HepG2 (cell line): ENCODE data around the gene HAGH. TPM values are rescaled to one million over a fixed set of nuclear protein-coding genes. Genes with fewer than 3 reads are reported as not detected.

Experiments
- CC2D1A ChIP-seq: sonication (generic); formaldehyde crosslinking; IDR thresholded peaks from 2 replicates; pipeline ENCODE4 v1.8.1; 2023; ENCODE audit warnings: mild to moderate bottlenecking, missing genetic modification reagents
- CHD2 ChIP-seq: IDR thresholded peaks from 2 replicates; pipeline ENCODE4 v1.6.1; 2011; ENCODE audit warnings: low read depth, low read length, improper control_type of control experiment
- KAT7 ChIP-seq: IDR thresholded peaks from 2 replicates; pipeline ENCODE4 v1.6.1; 2018; ENCODE audit warnings: borderline replicate concordance, missing compliant biosample characterization
- MTA3 ChIP-seq: sonication (generic); formaldehyde crosslinking; IDR thresholded peaks from 2 replicates; pipeline ENCODE4 v1.4.0; 2020; ENCODE audit warnings: missing genetic modification reagents
- STAG1 ChIP-seq: sonication (generic); formaldehyde crosslinking; IDR thresholded peaks from 2 replicates; pipeline ENCODE4 v1.4.0; 2020; ENCODE audit warnings: missing genetic modification reagents
- TSC22D2 ChIP-seq: sonication (generic); formaldehyde crosslinking; IDR thresholded peaks from 2 replicates; pipeline ENCODE4 v1.5.1; 2020; ENCODE audit warnings: missing genetic modification reagents, mild to moderate bottlenecking, borderline replicate concordance
- ZBTB21 ChIP-seq: sonication (generic); formaldehyde crosslinking; IDR thresholded peaks from 2 replicates; pipeline ENCODE4 v1.4.0; 2020; ENCODE audit warnings: missing genetic modification reagents
- ZNF143 ChIP-seq: sonication (generic); formaldehyde crosslinking; IDR thresholded peaks from 2 replicates; pipeline ENCODE4 v1.4.0; 2020; ENCODE audit warnings: missing genetic modification reagents
- ZNF616 ChIP-seq: sonication (generic); formaldehyde crosslinking; IDR thresholded peaks from 2 replicates; pipeline ENCODE4 v1.5.0; 2020; ENCODE audit warnings: low read depth, mild to moderate bottlenecking, missing genetic modification reagents
- ZNF777 ChIP-seq: sonication (generic); formaldehyde crosslinking; IDR thresholded peaks from 2 replicates; pipeline ENCODE4 v1.4.0; 2020; ENCODE audit warnings: missing genetic modification reagents
- polyA plus RNA-seq, 8 experiments: library from polyadenylated mRNA; depleted of rRNA in 3 of 8; stranded (reverse) in 7 of 8; unstranded in 1 of 8; fragments of >200 nt; fragmentation: Illumina TruSeq in 4 of 8; extraction: Trizol in 4 of 8; gene quantifications; 2 replicates each; pipeline versions ENCODE4 v1.2.1 to v1.2.3, GENCODE V29; 2011 to 2016; ENCODE audit warnings: low read depth in 4 of 8, missing spikeins in 1 of 8, mixed read lengths in 1 of 8; ENCODE audit not compliant: insufficient read depth in 1 of 8
- total RNA-seq, 5 experiments: library from RNA; depleted of rRNA; stranded (reverse); fragments of >200 nt; fragmentation: Illumina TruSeq; extraction: Trizol; gene quantifications; 2 replicates each; pipeline ENCODE4 v1.2.3, GENCODE V29; 2016; ENCODE audit warnings: low read depth in 1 of 5
- TF ChIP-seq, protein P1 (sequence below): IDR thresholded peaks from 2 replicates; pipeline ENCODE4 v1.6.1; 2016
- TF ChIP-seq, protein P2 (sequence below): sonication (generic); formaldehyde crosslinking; conservative IDR thresholded peaks from 2 replicates; pipeline ENCODE4 v1.4.0; 2020; ENCODE audit warnings: mild to moderate bottlenecking, missing genetic modification reagents, moderate library complexity
- TF ChIP-seq, protein P3 (sequence below): sonication (generic); formaldehyde crosslinking; IDR thresholded peaks from 2 replicates; pipeline ENCODE4 v1.4.0; 2020; ENCODE audit warnings: mild to moderate bottlenecking, missing genetic modification reagents, borderline replicate concordance
- TF ChIP-seq, protein P4 (sequence below): sonication (generic); formaldehyde crosslinking; conservative IDR thresholded peaks from 2 replicates; pipeline ENCODE4 v1.8.1; 2023; ENCODE audit warnings: missing genetic modification reagents
- TF ChIP-seq, protein P5 (sequence below): sonication (generic); formaldehyde crosslinking; IDR thresholded peaks from 2 replicates; pipeline ENCODE4 v1.4.0; 2020; ENCODE audit warnings: low read depth, missing genetic modification reagents

Gene HAGH
- total and polyA plus RNA-seq, 2 of the 13 experiments (the other 11 are each of a cell fraction or from before 2014, with no cell fraction given), result 70.4 to 95.4 TPM

DNA sequence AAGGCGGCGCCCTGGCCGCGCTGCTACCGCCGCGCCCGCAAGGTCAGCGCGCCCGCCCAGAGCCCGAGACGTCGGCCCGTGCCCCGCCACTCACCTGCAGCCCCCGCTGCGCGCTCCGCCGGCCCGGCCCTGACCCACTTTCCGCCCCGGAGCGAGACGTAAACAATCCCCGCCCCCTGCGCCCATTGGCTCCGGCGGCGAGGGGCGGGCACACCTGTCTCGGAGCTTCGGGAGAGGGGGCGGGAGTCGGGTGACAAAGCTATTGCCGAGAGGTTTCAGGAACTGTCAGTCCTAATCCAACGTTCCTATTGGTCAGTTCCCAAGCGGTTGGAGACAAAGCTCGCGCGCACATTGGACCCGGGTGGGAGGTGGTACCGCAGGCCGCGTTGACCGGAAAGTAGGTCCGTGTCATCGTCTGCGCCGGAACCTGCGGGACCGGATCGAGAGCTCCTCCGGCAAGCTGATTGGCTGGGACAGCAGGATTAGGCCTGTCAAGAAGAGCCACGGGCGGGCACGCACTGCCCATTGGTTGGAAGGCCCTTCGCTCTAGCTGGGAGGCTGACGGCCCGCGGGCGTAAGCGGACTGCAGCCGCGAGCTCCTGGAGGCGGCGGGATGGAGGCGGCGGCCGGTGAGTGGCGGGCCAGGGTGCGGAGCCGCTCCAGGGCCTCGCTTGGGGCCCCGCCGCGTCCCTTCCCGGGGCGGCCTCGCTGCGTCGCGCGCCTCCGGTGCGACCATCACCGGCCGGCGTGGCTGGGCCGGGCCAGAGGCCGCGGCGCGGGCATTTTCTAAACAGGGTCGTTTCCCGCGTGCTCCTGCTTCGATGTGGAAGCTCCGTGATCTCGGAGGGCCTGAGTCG, 44.0 kb downstream of the HAGH start, which contains the start of the genes NUBP2 and SPSB3 (continued):
- TF ChIP-seq CC2D1A, result no peak
- TF ChIP-seq ZNF777 (CRISPR knock-in tag), result no peak
- peak; percentile 81 for TF ChIP-seq CHD2
- TF ChIP-seq ZNF143 (CRISPR knock-in tag), result no peak
- no peak for TF ChIP-seq KAT7 (CRISPR knock-in tag)
- TF ChIP-seq ZBTB21 (CRISPR knock-in tag), result no peak
- 0 out of 2 replicates have a peak, but pooled peaks have one; percentile 23 for TF ChIP-seq TSC22D2
- no peak for TF ChIP-seq STAG1 (CRISPR knock-in tag)
- no peak for TF ChIP-seq ZNF616 (CRISPR knock-in tag)
- TF ChIP-seq, protein P1, sequence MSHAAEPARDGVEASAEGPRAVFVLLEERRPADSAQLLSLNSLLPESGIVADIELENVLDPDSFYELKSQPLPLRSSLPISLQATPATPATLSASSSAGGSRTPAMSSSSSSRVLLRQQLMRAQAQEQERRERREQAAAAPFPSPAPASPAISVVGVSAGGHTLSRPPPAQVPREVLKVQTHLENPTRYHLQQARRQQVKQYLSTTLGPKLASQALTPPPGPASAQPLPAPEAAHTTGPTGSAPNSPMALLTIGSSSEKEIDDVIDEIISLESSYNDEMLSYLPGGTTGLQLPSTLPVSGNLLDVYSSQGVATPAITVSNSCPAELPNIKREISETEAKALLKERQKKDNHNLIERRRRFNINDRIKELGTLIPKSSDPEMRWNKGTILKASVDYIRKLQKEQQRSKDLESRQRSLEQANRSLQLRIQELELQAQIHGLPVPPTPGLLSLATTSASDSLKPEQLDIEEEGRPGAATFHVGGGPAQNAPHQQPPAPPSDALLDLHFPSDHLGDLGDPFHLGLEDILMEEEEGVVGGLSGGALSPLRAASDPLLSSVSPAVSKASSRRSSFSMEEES, result no peak
- TF ChIP-seq, protein P2, sequence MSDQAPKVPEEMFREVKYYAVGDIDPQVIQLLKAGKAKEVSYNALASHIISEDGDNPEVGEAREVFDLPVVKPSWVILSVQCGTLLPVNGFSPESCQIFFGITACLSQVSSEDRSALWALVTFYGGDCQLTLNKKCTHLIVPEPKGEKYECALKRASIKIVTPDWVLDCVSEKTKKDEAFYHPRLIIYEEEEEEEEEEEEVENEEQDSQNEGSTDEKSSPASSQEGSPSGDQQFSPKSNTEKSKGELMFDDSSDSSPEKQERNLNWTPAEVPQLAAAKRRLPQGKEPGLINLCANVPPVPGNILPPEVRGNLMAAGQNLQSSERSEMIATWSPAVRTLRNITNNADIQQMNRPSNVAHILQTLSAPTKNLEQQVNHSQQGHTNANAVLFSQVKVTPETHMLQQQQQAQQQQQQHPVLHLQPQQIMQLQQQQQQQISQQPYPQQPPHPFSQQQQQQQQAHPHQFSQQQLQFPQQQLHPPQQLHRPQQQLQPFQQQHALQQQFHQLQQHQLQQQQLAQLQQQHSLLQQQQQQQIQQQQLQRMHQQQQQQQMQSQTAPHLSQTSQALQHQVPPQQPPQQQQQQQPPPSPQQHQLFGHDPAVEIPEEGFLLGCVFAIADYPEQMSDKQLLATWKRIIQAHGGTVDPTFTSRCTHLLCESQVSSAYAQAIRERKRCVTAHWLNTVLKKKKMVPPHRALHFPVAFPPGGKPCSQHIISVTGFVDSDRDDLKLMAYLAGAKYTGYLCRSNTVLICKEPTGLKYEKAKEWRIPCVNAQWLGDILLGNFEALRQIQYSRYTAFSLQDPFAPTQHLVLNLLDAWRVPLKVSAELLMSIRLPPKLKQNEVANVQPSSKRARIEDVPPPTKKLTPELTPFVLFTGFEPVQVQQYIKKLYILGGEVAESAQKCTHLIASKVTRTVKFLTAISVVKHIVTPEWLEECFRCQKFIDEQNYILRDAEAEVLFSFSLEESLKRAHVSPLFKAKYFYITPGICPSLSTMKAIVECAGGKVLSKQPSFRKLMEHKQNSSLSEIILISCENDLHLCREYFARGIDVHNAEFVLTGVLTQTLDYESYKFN (CRISPR knock-in tag), result no peak
- TF ChIP-seq, protein P3, sequence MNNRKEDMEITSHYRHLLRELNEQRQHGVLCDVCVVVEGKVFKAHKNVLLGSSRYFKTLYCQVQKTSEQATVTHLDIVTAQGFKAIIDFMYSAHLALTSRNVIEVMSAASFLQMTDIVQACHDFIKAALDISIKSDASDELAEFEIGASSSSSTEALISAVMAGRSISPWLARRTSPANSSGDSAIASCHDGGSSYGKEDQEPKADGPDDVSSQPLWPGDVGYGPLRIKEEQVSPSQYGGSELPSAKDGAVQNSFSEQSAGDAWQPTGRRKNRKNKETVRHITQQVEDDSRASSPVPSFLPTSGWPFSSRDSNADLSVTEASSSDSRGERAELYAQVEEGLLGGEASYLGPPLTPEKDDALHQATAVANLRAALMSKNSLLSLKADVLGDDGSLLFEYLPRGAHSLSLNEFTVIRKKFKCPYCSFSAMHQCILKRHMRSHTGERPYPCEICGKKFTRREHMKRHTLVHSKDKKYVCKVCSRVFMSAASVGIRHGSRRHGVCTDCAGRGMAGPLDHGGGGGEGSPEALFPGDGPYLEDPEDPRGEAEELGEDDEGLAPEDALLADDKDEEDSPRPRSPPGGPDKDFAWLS, result no peak
- TF ChIP-seq, protein P4, sequence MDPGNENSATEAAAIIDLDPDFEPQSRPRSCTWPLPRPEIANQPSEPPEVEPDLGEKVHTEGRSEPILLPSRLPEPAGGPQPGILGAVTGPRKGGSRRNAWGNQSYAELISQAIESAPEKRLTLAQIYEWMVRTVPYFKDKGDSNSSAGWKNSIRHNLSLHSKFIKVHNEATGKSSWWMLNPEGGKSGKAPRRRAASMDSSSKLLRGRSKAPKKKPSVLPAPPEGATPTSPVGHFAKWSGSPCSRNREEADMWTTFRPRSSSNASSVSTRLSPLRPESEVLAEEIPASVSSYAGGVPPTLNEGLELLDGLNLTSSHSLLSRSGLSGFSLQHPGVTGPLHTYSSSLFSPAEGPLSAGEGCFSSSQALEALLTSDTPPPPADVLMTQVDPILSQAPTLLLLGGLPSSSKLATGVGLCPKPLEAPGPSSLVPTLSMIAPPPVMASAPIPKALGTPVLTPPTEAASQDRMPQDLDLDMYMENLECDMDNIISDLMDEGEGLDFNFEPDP, result no peak
- TF ChIP-seq, protein P5, sequence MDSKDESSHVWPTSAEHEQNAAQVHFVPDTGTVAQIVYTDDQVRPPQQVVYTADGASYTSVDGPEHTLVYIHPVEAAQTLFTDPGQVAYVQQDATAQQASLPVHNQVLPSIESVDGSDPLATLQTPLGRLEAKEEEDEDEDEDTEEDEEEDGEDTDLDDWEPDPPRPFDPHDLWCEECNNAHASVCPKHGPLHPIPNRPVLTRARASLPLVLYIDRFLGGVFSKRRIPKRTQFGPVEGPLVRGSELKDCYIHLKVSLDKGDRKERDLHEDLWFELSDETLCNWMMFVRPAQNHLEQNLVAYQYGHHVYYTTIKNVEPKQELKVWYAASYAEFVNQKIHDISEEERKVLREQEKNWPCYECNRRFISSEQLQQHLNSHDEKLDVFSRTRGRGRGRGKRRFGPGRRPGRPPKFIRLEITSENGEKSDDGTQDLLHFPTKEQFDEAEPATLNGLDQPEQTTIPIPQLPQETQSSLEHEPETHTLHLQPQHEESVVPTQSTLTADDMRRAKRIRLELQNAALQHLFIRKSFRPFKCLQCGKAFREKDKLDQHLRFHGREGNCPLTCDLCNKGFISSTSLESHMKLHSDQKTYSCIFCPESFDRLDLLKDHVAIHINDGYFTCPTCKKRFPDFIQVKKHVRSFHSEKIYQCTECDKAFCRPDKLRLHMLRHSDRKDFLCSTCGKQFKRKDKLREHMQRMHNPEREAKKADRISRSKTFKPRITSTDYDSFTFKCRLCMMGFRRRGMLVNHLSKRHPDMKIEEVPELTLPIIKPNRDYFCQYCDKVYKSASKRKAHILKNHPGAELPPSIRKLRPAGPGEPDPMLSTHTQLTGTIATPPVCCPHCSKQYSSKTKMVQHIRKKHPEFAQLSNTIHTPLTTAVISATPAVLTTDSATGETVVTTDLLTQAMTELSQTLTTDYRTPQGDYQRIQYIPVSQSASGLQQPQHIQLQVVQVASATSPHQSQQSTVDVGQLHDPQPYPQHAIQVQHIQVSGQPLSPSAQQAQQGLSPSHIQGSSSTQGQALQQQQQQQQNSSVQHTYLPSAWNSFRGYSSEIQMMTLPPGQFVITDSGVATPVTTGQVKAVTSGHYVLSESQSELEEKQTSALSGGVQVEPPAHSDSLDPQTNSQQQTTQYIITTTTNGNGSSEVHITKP (CRISPR knock-in tag), result no peak
- TF ChIP-seq MTA3, result no peak
